ENCODE results near the gene FNDC3A.

DNA sequence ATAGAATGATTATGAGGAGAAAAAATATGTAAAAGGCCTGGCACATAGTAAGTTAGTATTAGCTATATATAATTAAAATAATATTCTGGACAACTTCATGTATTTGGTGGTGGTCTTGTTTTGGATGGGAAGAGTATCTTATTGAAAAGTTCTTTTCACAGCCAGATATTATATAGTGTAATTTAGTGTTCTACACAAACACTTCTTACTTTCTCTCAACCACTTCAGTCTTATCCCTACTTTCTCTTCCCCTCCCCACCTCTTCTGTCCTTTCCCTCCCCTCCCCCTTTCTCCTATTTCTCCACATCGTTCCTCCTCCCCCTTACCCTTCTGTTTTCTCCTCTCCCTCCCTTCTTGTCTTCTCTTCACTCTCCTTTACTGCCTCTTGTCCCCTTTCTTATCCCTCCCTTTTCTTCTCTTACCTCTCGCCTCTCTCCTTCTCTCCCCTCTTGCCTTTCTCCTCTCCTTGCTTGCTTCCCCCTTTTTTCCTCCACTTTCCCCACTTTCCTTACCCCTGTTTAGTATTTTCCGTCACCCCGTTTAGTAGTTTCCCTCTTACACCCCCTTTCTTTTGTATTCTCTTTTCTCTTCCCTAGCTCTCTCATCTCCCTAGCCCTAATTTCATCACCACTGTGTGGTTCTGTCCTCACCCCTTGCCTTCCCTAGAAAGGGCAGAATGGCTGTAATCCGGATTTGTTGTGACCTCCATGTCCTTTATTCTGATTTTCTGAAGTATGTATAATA lies 137.2 kb downstream of the FNDC3A start:
- TF ChIP-seq EZH2 (IDR thresholded peaks at IDR 0.05; ENCODE audit: insufficient read depth, poor library complexity, severe bottlenecking) (no peak), EZH2phosphoT487 (IDR thresholded peaks at IDR 0.05; ENCODE audit: insufficient read depth, low read depth) (no peak)
